Neuronal stem cell (in vitro differentiated cells): ENCODE data around the gene TCIRG1.

Experiments
- DNase-seq: peaks from one replicate; pipeline ENCODE4 v3.0.0-alpha.2; 2013; ENCODE audit warnings: low spot score
- H2AFZ ChIP-seq: one replicate; pipeline ENCODE4 v1.6.1; 2013; ENCODE audit warnings: mild to moderate bottlenecking, low read length, inconsistent platforms
- H2AK5ac ChIP-seq: 2 replicates; pipeline ENCODE4 v1.6.1; 2013; ENCODE audit warnings: low read depth, mild to moderate bottlenecking, inconsistent platforms, low read length, moderate library complexity, mixed read lengths
- H2BK120ac ChIP-seq: 2 replicates; pipeline ENCODE4 v1.6.1; 2013; ENCODE audit warnings: low read depth, mild to moderate bottlenecking, inconsistent platforms, low read length, moderate library complexity, mixed read lengths
- H2BK12ac ChIP-seq: one replicate; pipeline ENCODE4 v1.6.1; 2013; ENCODE audit warnings: low read length, inconsistent platforms
- H2BK15ac ChIP-seq: 2 replicates; pipeline ENCODE4 v1.6.1; 2013; ENCODE audit warnings: mild to moderate bottlenecking, low read length, inconsistent platforms, mixed read lengths
- H2BK5ac ChIP-seq: one replicate; pipeline ENCODE4 v1.6.1; 2013; ENCODE audit warnings: inconsistent platforms, mild to moderate bottlenecking, low read length, moderate library complexity
- H3K14ac ChIP-seq: one replicate; pipeline ENCODE4 v1.6.1; 2013; ENCODE audit warnings: low read length, inconsistent platforms
- H3K18ac ChIP-seq: 2 replicates; pipeline ENCODE4 v1.6.1; 2013; ENCODE audit warnings: low read length, inconsistent platforms
- H3K23ac ChIP-seq: 2 replicates; pipeline ENCODE4 v1.6.1; 2013; ENCODE audit warnings: low read depth, mild to moderate bottlenecking, mixed read lengths, low read length, inconsistent platforms; ENCODE audit not compliant: poor library complexity
- H3K27ac ChIP-seq: replicated peaks from 3 replicates; pipeline ENCODE4 v1.5.1; 2013; ENCODE audit warnings: low read length, inconsistent platforms
- H3K27me3 ChIP-seq, 3 experiments: 2 replicates each; pipeline ENCODE4 v1.6.1; 2013; ENCODE audit warnings: low read length in 3 of 3, mild to moderate bottlenecking in 2 of 3, inconsistent platforms in 1 of 3, low read depth in 1 of 3, mixed read lengths in 1 of 3, moderate library complexity in 1 of 3; ENCODE audit not compliant: control insufficient read depth in 3 of 3, insufficient read depth in 3 of 3
- H3K36me3 ChIP-seq, 2 donors: replicated peaks in 1 of 2; 2 replicates each; pipeline ENCODE4 v1.6.1; 2013; ENCODE audit warnings: low read length in 2 of 2; ENCODE audit not compliant: control insufficient read depth in 2 of 2, insufficient read depth in 2 of 2
- H3K4ac ChIP-seq: 2 replicates; pipeline ENCODE4 v1.6.1; 2013; ENCODE audit warnings: inconsistent platforms, mild to moderate bottlenecking, low read length, moderate library complexity
- H3K4me1 ChIP-seq, 2 donors: 1 replicate in 1 of 2; 2 replicates in 1 of 2; pipeline ENCODE4 v1.6.1; 2013; ENCODE audit warnings: low read length in 2 of 2, low read depth in 1 of 2; ENCODE audit not compliant: control insufficient read depth in 2 of 2, insufficient read depth in 1 of 2
- H3K4me2 ChIP-seq: one replicate; pipeline ENCODE4 v1.6.1; 2013; ENCODE audit warnings: mild to moderate bottlenecking, low read length, inconsistent platforms; ENCODE audit not compliant: insufficient read depth, poor library complexity, severe bottlenecking
- H3K4me3 ChIP-seq, 2 donors: 2 replicates each; pipeline ENCODE4 v1.5.1; 2013; ENCODE audit warnings: low read length in 2 of 2, mild to moderate bottlenecking in 2 of 2, inconsistent platforms in 1 of 2, moderate library complexity in 1 of 2
- H3K79me1 ChIP-seq: one replicate; pipeline ENCODE4 v1.6.1; 2013; ENCODE audit warnings: low read depth, mild to moderate bottlenecking, inconsistent platforms, low read length, moderate library complexity
- H3K9ac ChIP-seq: one replicate; pipeline ENCODE4 v1.6.1; 2013; ENCODE audit warnings: mild to moderate bottlenecking, low read depth, low read length, inconsistent platforms; ENCODE audit not compliant: poor library complexity
- H3K9me3 ChIP-seq, 2 donors: replicated peaks in 1 of 2; 2 replicates each; pipeline versions ENCODE3 to v1.6.1; 2013; ENCODE audit warnings: low read length in 2 of 2, mild to moderate bottlenecking in 2 of 2, inconsistent platforms in 1 of 2, low read depth in 1 of 2, mixed read lengths in 1 of 2, moderate library complexity in 1 of 2; ENCODE audit not compliant: control insufficient read depth in 2 of 2, insufficient read depth in 1 of 2
- H4K8ac ChIP-seq: one replicate; pipeline ENCODE4 v1.6.1; 2013; ENCODE audit warnings: low read depth, mild to moderate bottlenecking, inconsistent platforms, low read length, moderate library complexity
- H4K91ac ChIP-seq: one replicate; pipeline ENCODE4 v1.6.1; 2013; ENCODE audit warnings: low read length, low read depth, mild to moderate bottlenecking, inconsistent platforms; ENCODE audit not compliant: poor library complexity
- WGBS, 2 donors: extraction: QIAGEN DNeasy Blood & Tissue Kit; methylation state at CpG; one replicate each; pipeline ENCODE4 v1.1.7; 2013; ENCODE audit warnings: missing lambda C conversion rate in 2 of 2, mixed read lengths in 1 of 2; ENCODE audit not compliant: insufficient read length in 2 of 2, insufficient replicate concordance in 1 of 2; ENCODE audit errors: extremely low coverage in 2 of 2; 5-methylcytosine and 5-hydroxymethylcytosine counted together

TCIRG1 gene

GRCh38 chr11:68012044-68012842, 26.6 kb upstream of the TCIRG1 start:
- Histone ChIP-seq H2AK5ac (peak overlapping the region; percentile 82), H3K4me3 (peak overlapping the region in 1 of 2 donors; percentile 11), H2BK120ac (peak overlapping the region; percentile 81), H2AFZ (no peak overlapping the region), H2BK5ac (peak overlapping the region; percentile 43), H3K27me3 (no peaks in the 10 kb centered on the region), H3K4me1 (peaks cover 9 to 60% of the 10 kb centered on the region in 2 donors), H3K27ac (no peak overlapping the region), H4K8ac (no peak overlapping the region), H3K36me3 (no peaks in the 10 kb centered on the region), H3K18ac (peak overlapping the region; percentile 13), H2BK15ac (peak overlapping the region; percentile 76), H3K9ac (no peak overlapping the region), H4K91ac (no peak overlapping the region), H3K79me1 (no peaks in the 10 kb centered on the region), H3K4me2 (no peak overlapping the region), H3K14ac (no peak overlapping the region), H3K9me3 (no peaks in the 10 kb centered on the region), H2BK12ac (peak overlapping the region; percentile 46), H3K4ac (no peak overlapping the region), H3K23ac (no peak overlapping the region)
- no CpG with 5 or more reads among the region's 17 CpGs for WGBS, 2 donors
- no peak for DNase-seq

- H3K4me3 ChIP-seq = peak overlapping the region in 1 of 2 donors; percentile 11
- peak overlapping the region; percentile 68 for H2BK15ac ChIP-seq
- no peaks in the 10 kb centered on the region for H3K9me3 ChIP-seq
- H2BK120ac ChIP-seq = peak overlapping the region; percentile 26
- H3K36me3 ChIP-seq = no peaks in the 10 kb centered on the region
- WGBS, 2 donors = no CpG with 5 or more reads among the region's 16 CpGs
- DNase-seq = no peak
- no peak overlapping the region for H4K8ac ChIP-seq
- no peak overlapping the region for H2BK12ac ChIP-seq
- H3K27ac ChIP-seq = no peak overlapping the region
- H2BK5ac ChIP-seq = no peak overlapping the region
- no peak overlapping the region for H3K14ac ChIP-seq
- no peaks in the 10 kb centered on the region for H3K27me3 ChIP-seq
- no peak overlapping the region for H4K91ac ChIP-seq
- peak overlapping the region; percentile 82 for H2AK5ac ChIP-seq
- H3K4me2 ChIP-seq = no peak overlapping the region
- H3K4me1 ChIP-seq = peaks cover 13 to 67% of the 10 kb centered on the region in 2 donors
- H3K18ac ChIP-seq = no peak overlapping the region
- peak overlapping the region; percentile 31 for H2AFZ ChIP-seq
- H3K79me1 ChIP-seq = no peaks in the 10 kb centered on the region
- no peak overlapping the region for H3K4ac ChIP-seq
- no peak overlapping the region for H3K9ac ChIP-seq
- H3K23ac ChIP-seq = no peak overlapping the region
These were observed 25.8 kb upstream of the TCIRG1 start for GRCh38 chr11:68012843-68013610.

- no peak for DNase-seq
- Histone ChIP-seq H2BK15ac (peak overlapping the region; percentile 93), H2AFZ (no peak overlapping the region), H3K9me3 (no peaks in the 10 kb centered on the region), H3K14ac (no peak overlapping the region), H3K4me2 (no peak overlapping the region), H3K4ac (no peak overlapping the region), H3K4me3 (no peak overlapping the region), H2AK5ac (peak overlapping the region; percentile 91), H4K8ac (no peak overlapping the region), H3K9ac (no peak overlapping the region), H2BK12ac (no peak overlapping the region), H3K23ac (peak overlapping the region; percentile 58), H2BK5ac (peak overlapping the region; percentile 77), H3K18ac (no peak overlapping the region), H4K91ac (no peak overlapping the region), H3K27me3 (no peaks in the 10 kb centered on the region), H2BK120ac (no peak overlapping the region), H3K36me3 (no peaks in the 10 kb centered on the region), H3K27ac (no peak overlapping the region), H3K79me1 (no peaks in the 10 kb centered on the region), H3K4me1 (peaks cover 13 to 69% of the 10 kb centered on the region in 2 donors)
- WGBS, 2 donors = no CpG with 5 or more reads among the region's 14 CpGs
These were observed 25.1 kb upstream of the TCIRG1 start for GRCh38 chr11:68013611-68014156.
